ENCODE measurements around the gene TSACC. TPM values are rescaled to one million over a fixed set of nuclear protein-coding genes. Genes with fewer than 3 reads are reported as not detected.

Gene TSACC
- total RNA-seq, 1 donor from 2014 or later = not detected

- no peak for DNase-seq (ENCODE audit: low read depth in 2 of 2)
Observed at GRCh38 chr1:156393095-156393494, 54.8 kb downstream of the TSACC start.

DNA sequence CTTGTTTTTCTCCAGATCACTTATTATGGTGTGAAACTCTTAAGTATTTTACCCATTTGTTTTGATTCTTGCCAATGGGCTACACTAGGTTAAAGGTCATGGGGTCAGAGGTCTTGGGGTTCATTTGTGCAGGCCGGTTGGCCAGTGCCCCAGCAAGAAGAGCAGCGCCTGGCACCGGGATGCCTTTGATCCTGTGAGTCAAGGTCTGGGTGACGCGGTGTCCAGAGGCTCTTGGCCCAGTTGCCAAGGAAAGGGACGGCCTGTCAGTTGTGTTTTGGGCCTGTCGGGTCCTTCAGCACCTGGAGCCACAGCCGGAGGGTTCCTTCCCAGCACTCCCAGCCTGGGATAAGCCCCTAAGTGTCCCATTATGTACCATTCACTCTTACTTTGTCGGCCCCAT is 55.8 kb downstream of the TSACC start:
- no peak for DNase-seq (ENCODE audit: low read depth in 2 of 2)

- DNase-seq (ENCODE audit: low read depth in 2 of 2) = no peak
Observed at GRCh38 chr1:156394835-156395461, 56.6 kb downstream of the TSACC start.

Other genes with a start within 250 kb of the TSACC start
- 187 and 399 TPM in 2 replicates for gene LMNA, start 223.8 kb upstream of the TSACC start, total RNA-seq
- 0.20 and 0.44 TPM in 2 replicates for gene SEMA4A, start 184.9 kb upstream of the TSACC start, total RNA-seq
- 7.0 and 9.3 TPM in 2 replicates for gene SLC25A44, start 144.4 kb upstream of the TSACC start, total RNA-seq
- gene PMF1, start 125.5 kb upstream of the TSACC start, total RNA-seq = 39.9 and 45.8 TPM in 2 replicates
- gene BGLAP, start 96.3 kb upstream of the TSACC start, total RNA-seq = under 0.01 and 0.20 TPM in 2 replicates
- 0.22 and 0.60 TPM in 2 replicates for gene PAQR6, start 90.5 kb upstream of the TSACC start, total RNA-seq
- gene SMG5, start 55.7 kb upstream of the TSACC start, total RNA-seq = 29.9 and 53.2 TPM in 2 replicates
- gene TMEM79, start 54.2 kb upstream of the TSACC start, total RNA-seq = 0.44 and 0.79 TPM in 2 replicates
- gene GLMP, start 42.8 kb upstream of the TSACC start, total RNA-seq = 38.3 and 56.4 TPM in 2 replicates
- gene VHLL, start 39.2 kb upstream of the TSACC start, total RNA-seq = 0.20 TPM in 1 of 2 replicates, not detected in the other
- gene CCT3, start 234 bp upstream of the TSACC start, total RNA-seq = 374 and 548 TPM in 2 replicates
- gene RHBG, start 30.7 kb downstream of the TSACC start, total RNA-seq = not detected in 2 replicates
- gene MEF2D, start 162.2 kb downstream of the TSACC start, total RNA-seq = 3.7 and 4.4 TPM in 2 replicates
- 3.0 and 7.0 TPM in 2 replicates for gene IQGAP3, start 234.0 kb downstream of the TSACC start, total RNA-seq
- gene TTC24, start 241.2 kb downstream of the TSACC start, total RNA-seq = not detected in 2 replicates

All from lung microvascular endothelial cell (primary cell).